Stromal cell of bone marrow (primary cell): ENCODE measurements around the gene FRMPD1.
A peak's percentile ranks its signal among the peaks of the same experiment; 100 is the strongest.
"Not testable (repeated sequence)": the region's sequence is repeated elsewhere in the genome, so short reads cannot be mapped to it uniquely, and the experiment has no call there.

Experiments used
- DNase-seq: peaks from one replicate; pipeline ENCODE4 v3.0.0-alpha.2; 2012; ENCODE audit warnings: low read depth

Gene FRMPD1

DNA sequence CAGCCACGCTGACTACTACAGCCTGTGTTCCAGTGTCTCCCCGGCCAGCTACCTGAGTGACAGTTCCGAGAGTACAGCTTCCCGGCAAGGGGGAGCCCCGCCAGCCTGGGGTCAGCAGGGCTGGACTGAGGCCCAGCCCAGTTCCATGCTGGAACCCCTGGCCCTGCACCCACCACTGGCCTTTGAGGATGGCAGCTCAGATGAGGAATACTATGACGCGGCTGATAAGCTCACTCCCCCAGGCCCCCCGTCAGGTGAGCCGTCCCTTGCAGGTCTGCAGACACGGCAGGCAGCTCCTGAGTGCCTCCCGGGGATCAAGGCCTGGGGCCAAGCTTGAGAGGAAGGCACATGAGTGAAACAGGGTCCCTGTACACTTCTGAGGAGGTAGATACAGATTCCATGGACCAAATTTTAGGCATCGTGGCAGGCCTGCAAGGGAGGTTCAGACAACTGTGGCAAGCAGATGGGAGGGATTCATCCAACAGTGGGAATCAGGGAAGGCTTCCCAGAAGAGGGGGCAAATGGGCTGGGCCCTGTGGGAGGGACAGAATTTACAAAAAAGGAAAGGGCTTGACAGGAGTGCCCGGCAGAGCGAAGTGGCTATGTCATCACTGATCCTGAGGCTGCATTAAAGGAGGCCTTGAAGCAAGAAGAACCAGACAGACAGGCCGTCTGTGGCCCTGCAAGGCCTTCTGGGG is 90.0 kb downstream of the FRMPD1 start:
- no peak for DNase-seq

DNA sequence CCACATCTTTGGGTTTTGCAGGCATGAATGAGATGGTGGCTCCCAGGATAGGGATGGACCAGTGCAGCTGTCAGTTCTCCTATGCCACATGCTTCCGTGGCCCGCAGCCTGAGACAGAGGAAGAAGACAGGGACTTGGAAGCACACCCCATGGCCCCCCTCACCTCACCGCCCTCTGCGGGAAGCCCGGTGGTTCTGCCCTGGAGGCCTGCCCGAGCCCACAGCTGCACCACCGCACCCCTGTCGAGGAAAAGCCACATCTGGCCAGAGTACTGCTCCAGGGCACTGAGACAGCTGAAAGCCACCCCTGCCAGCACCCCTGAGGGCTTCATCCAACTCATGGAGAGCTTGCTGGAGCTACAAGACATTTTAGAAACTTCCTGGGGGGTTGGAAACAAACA is 95.2 kb downstream of the FRMPD1 start:
- DNase-seq = no peak

- DNase-seq = no peak
Measured at GRCh38 chr9:37746448-37747270, 95.9 kb downstream of the FRMPD1 start.

DNA sequence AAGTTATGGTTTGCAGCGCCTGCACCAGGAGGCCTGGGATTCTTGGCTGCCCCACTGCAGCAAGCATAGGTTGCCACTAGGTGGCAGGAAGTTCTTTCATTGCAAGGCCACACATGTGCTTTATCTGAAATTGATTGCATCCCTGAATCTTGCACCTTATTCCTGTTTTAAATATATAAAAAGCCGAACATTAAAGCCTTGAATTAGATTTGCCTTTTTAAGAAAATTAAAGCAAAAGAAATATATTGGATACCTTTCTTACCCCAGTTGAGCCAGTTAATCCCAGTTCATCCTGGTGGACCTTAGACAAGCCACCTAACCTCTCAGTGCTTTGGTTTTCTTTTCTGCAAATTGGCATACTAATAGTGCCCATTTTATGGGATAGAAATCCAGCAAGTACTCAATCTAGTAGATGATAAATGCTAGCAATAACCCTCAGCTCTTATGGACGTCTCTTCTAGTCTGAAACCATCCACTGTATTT is 96.6 kb downstream of the FRMPD1 start:
- peak; percentile 38 for DNase-seq

GRCh38 chr9:37749129-37749528 is 98.4 kb downstream of the FRMPD1 start:
- DNase-seq = no peak

DNA sequence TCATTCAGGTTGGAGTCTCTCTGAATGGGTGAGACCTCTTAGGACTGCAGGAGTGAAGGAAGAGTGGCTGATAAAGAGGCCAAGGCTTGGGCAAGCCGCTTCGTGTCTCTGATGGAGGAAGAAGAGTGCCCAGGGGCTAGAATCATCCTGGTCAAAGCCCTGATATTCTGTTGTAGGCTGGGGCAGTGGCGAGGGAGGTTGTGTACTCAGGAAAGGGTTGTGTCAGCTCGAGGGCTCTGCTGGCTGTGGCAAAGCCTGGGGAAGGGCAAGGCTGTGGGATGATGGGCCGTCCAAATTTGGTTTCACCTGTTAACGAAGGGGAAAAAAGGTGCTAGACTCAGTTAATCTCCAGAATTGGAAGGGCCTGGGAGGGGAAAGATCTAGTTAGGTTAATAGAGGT is 100.4 kb downstream of the FRMPD1 start:
- DNase-seq = no peak

DNA sequence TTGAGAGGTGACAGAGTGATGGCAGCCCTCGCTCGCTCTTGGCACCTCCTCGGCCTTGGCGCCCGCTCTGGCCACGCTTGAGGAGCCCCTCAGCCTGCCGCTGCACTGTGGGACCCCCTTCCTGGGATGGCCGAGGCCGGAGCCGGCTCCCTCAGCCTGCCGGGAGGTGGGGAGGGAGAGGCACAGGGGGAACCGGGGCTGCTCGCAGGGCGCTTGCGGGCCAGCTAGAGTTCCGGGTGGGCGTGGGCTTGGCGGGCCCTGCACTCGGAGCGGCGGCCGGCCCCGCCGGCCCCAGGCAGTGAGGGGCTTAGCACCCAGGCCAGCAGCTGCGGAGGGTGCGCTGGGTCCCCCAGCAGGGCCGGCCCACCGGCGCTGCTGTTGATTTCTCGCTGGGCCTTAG is 101.0 kb downstream of the FRMPD1 start:
- DNase-seq = not testable (repeated sequence)

DNA sequence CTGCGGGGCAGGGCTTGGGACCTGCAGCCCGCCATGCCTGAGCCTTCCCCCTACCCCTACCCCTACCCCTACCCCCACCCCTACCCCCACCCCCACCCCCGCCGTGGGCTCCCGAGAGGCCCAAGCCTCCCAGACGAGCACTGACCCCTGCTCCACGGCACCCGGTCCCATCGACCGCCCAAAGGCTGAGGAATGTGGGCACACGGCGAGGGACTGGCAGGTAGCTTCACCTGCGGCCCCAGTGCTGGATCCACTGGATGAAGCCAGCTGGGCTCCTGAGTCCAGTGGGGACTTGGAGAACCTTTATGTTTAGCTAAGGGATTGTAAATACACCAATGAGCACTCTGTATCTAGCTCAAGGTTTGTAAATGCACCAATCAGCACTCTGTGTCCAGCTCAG is 101.4 kb downstream of the FRMPD1 start:
- not testable (repeated sequence) for DNase-seq

DNA sequence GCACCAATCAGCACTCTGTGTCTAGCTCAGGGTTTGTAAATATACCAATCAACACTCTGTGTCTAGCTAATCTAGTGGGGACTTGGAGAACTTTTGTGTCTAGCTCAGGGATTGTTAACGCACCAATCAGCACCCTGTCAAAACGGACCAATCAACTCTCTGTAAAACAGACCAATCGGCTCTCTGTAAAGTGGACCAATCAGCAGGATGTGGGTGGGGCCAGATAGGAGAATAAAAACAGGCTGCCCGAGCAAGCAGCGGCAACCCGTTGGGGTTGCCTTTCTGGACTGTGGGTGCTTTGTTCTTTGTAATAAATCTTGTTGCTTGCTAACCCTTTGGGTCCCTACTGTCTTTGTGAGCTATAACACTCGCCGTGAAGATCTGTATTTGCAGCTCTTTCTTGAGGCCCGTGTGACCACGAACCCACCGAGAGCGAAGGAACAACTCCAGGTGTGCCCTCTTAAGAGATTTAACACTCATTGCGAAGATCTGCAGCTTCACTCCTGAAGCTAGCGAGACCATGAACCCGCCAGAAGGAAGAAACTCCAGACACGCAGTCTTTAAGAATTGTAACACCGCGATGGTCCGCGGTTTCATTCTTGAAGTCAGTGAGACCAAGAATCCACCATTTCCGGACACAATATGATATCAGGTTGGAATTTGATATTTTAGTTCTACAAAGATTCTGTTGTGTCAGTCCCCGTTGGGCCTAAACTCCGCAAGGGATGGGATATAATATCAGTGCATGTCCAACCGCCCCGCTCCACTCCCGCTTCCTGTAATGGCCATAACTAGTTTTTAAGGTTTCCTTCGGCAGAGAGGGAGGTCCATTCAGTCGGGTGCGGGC is 102.1 kb downstream of the FRMPD1 start:
- DNase-seq = no peak

GRCh38 chr9:37753489-37754190 is 102.9 kb downstream of the FRMPD1 start, which contains the start of gene TRMT10B:
TSS of gene TRMT10B (plus strand) at chr9:37753805. CDS start at chr9:37761932, 8,127 bp downstream.
- peak; percentile 44 for DNase-seq

DNA sequence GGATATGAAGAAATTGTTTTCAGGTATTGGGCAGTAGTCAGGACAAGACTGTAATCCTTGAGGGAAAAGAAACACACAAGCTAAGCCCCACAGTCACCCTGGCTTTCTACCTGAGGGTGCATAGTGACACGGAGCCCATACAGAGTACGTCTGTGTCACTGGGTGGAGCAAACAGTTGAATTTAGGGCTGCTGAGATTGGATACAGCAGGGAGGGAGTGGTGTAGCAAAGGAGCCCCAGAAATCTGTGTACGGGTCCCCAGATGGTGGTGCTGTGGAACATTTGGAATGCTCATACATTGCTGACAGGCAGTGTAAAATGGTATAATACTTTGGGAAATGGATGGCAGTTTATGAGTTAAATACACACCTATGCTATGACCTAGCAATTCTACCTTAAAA is 108.0 kb downstream of the FRMPD1 start:
- DNase-seq = no peak

DNA sequence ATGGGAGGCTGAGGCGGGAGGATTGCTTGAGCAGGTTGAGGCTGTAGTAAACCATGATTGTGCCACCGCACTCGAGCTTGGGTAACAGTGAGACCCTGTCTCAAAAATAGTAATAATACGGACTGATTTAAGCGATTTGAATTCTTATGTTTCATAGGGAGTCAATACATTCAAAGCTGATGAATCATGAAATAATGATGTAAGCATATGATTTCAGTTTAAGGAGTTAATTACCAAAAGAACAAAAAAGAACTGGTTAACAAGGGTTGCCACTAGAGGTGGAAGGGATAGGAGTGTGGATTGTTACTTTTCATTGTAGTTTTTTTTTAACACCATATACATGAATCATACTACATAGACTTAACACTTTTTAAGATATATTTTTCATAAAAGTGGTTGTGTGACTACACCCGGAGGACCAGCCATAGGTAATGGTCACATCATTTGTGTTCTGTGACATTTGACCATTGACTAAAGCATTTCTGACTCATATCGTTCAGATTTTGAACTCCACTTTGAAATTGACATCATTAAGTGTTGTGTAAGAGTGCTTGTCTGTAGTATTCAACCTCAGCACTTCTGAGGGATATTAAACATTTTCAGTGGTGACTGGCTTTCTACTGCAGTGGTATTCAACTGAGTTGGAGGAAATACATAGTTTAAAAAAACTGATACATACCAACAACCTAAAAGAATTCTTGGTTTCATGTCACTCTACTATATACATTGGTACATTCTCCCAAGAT is 109.8 kb downstream of the FRMPD1 start:
- peak; percentile 49 for DNase-seq

GRCh38 chr9:37761511-37761910 is 110.8 kb downstream of the FRMPD1 start:
- no peak for DNase-seq

DNA sequence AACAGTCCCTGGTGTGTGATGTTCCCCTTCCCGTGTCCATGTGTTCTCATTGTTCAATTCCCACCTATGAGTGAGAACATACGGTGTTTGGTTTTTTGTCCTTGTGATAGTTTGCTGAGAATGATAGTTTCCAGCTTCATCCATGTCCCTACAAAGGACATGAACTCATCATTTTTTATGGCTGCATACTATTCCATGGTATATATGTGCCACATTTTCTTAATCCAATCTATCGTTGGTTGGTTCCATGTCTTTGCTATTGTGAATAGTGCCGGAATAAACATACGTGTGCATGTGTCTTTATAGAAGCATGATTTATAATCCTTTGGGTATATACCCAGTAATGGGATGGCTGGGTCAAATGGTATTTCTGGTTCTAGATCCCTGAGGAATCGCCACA is 114.5 kb downstream of the FRMPD1 start:
- not testable (repeated sequence) for DNase-seq

DNA sequence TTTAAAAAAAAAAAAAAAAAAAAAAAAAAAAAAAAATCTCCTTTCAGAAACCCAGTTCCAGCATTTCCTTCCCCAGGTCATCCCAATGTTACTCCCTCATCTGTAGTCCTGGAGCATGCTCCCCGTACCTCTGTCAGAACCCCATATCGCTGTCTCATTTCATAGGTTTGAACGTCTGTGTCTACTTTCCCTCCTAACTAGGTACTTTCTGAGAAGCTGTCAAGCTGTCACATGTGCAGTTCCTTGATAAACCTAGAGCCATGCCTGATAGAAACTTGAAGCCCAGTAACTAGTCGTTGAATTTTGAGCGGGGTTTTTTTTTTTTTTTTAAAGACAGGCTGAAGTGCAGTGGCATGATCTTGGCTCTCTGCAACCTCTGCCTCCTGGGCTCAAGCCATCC is 118.6 kb downstream of the FRMPD1 start:
- DNase-seq = no peak

DNA sequence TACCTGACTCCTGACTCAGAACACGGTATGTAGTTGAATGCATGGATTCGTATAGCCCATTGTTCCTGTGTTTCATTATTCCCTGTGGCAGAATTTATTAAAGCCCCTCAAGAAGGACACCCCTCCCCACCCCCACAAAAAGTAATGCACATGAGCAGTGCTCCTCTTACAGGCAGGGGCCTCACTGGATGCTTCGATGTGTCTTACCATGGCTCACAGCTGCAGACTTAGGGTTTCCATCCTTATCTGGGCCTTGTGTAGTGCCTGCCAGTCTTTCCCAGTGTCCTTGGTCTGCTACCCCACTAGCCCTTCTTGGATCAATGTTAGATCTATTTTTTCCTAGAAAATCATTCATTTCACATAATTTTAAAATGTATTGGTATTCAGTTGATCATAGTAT is 119.2 kb downstream of the FRMPD1 start:
- DNase-seq = no peak

DNA sequence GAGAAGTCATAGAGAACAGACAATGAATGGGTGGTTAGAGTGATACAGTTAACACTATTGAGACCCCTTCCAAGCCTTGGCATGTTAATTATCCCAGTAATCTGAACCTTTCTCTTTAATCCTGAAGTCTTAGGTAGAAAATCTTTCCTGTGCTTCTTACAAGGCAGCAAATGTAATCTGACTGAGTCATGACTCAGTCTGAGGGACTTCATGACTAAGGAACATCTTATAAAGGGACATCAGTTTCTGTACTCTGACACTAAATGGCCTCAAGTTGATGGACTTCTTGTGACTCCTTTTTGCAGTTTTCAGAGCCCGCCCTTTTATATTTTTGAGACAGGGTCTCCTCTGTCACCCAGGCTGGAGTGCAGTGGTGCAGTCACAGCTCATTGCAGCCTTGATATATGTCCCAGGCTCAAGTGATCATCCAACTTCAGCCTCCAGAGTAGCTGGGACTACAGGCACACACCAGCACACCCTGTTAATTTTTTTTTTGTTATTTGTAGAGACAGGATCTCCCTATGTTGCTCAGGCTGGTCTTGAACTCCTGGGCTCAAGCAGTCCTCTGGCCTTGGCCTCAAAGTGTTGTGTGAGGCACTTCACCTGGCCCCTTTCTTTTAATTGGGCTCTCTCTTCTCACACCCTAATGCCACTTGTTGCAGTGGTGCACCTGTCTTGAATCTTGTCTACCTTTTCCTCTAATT is 124.6 kb downstream of the FRMPD1 start:
- no peak for DNase-seq

- no peak for DNase-seq
Measured at GRCh38 chr9:37776328-37776727, 125.6 kb downstream of the FRMPD1 start.

GRCh38 chr9:37778534-37778933 is 127.8 kb downstream of the FRMPD1 start:
- DNase-seq = no peak

DNA sequence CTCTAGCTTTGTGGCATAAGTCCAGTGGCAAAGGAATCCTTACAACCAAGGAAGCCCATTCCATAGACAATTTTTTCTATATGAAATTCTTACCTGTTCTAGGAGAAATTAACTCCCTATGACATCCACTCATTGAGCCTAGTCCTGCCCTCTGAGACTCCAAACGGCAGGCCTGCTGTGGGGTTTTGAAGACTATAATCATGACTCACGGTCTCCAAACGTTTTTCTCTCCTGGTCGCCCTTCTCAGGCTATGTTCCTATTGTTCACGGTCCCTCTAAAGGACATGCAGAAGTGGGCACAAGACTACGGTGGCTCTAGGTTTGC is 133.5 kb downstream of the FRMPD1 start:
- no peak for DNase-seq
